ENCODE results near the gene MEF2A.

- no peak for TF ChIP-seq POLR2A (IDR thresholded peaks at IDR 0.05)
- TF ChIP-seq CTCF (IDR thresholded peaks at IDR 0.05): no peak
These were observed 120.5 kb downstream of the MEF2A start for GRCh38 chr15:99686290-99686689.
